Testis (tissue), 2 donors: ENCODE results near the gene KCNK7.

ENCODE experiments used
- CTCF ChIP-seq, 3 experiments: fragments of 450-650 bp in 2 of 3; fragments of 200-600 bp in 1 of 3; sonication (generic) in 1 of 3; IDR thresholded peaks; one replicate each; pipeline ENCODE4 v1.5.1; 2016 to 2019; ENCODE audit warnings: antibody characterized with exemption in 3 of 3, mild to moderate bottlenecking in 2 of 3, moderate library complexity in 1 of 3
- POLR2A ChIP-seq: fragments of 450-650 bp; IDR thresholded peaks from one replicate; pipeline ENCODE4 v1.6.1; 2017; ENCODE audit warnings: antibody characterized with exemption, mild to moderate bottlenecking, moderate library complexity

- TF ChIP-seq CTCF (IDR thresholded peaks at IDR 0.05) (no peak), POLR2A (no peak)
These were observed 10.0 kb downstream of the KCNK7 start for GRCh38 chr11:65585396-65586246.
